GM12891 (cell line): ENCODE results near the gene MYDGF.

ENCODE experiments used
- PAX5 ChIP-seq: IDR thresholded peaks from 2 replicates; pipeline ENCODE4 v1.6.1; 2011; ENCODE audit warnings: low read length, moderate library complexity, mild to moderate bottlenecking; ENCODE audit not compliant: insufficient read depth, severe bottlenecking
- POLR2A ChIP-seq: IDR thresholded peaks from 2 replicates; pipeline ENCODE4 v1.6.1; 2011; ENCODE audit warnings: low read depth, low read length, control low read depth
- POLR2AphosphoS5 ChIP-seq: IDR thresholded peaks from 2 replicates; pipeline ENCODE4 v1.6.1; 2011; ENCODE audit warnings: low read depth, low read length, control low read depth
- SPI1 ChIP-seq: IDR thresholded peaks from 2 replicates; pipeline ENCODE4 v1.6.1; 2011; ENCODE audit warnings: low read depth, low read length, control low read depth
- TAF1 ChIP-seq: IDR thresholded peaks from 2 replicates; pipeline ENCODE4 v1.6.1; 2011; ENCODE audit warnings: low read depth, low read length, control low read depth

DNA sequence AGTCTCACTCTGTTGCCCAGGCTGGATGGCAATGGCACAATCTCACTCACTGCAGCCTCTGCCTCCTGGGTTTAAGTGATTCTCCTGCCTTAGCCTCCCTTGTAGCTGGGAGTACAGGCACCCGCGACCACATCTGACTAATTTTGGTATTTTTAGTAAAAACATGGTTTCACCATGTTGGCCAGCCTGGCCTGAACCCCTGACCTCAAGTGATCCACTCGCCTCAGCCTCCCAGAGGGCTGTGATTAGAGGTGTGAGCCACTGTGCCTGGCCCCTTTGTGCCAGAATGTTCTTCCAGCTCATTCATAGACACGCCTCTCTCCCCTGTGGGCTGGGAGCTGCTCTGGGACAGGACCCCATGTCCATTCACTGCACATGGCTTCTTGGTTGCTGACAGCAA is 9.1 kb downstream of the MYDGF start:
- TF ChIP-seq POLR2A (no peak), POLR2AphosphoS5 (no peak), TAF1 (no peak), PAX5 (no peak), SPI1 (no peak)
